Vagina (tissue), 2 donors: ENCODE data around the gene RGS6.

Experiments
- CTCF ChIP-seq, 3 experiments: fragments of 450-650 bp in 2 of 3; fragments of 200-600 bp in 1 of 3; sonication (generic) in 1 of 3; IDR thresholded peaks; one replicate each; pipeline ENCODE4 v1.5.1; 2017 to 2019; ENCODE audit warnings: antibody characterized with exemption in 3 of 3, mild to moderate bottlenecking in 2 of 3, moderate library complexity in 2 of 3
- POLR2A ChIP-seq, 2 donors: fragments of 450-650 bp; IDR thresholded peaks; one replicate each; pipeline ENCODE4 v1.6.1; 2017; ENCODE audit warnings: antibody characterized with exemption in 2 of 2, mild to moderate bottlenecking in 2 of 2, moderate library complexity in 2 of 2
- POLR2AphosphoS5 ChIP-seq, 2 donors: sonication (generic); formaldehyde crosslinking; IDR thresholded peaks; one replicate each; pipeline ENCODE4 v1.9.0; 2017; ENCODE audit warnings: antibody characterized with exemption in 2 of 2, mild to moderate bottlenecking in 2 of 2, low read depth in 1 of 2; ENCODE audit not compliant: insufficient read depth in 1 of 2

- TF ChIP-seq POLR2A (IDR thresholded peaks at IDR 0.05) (no peak), CTCF (IDR thresholded peaks at IDR 0.05) (no peak), POLR2AphosphoS5 (IDR thresholded peaks at IDR 0.05; ENCODE audit: insufficient read depth in 1 of 2, low read depth in 1 of 2) (no peak)
Observed at GRCh38 chr14:71942904-71943694, 10.9 kb downstream of the RGS6 start.
